Measurements from ENCODE around the gene EIF2B2. TPM values are rescaled to one million over a fixed set of nuclear protein-coding genes. Genes with fewer than 3 reads are reported as not detected.

The EIF2B2 gene
- total RNA-seq, 2 experiments from 2014 or later: 33.5 to 49.8 TPM

DNA sequence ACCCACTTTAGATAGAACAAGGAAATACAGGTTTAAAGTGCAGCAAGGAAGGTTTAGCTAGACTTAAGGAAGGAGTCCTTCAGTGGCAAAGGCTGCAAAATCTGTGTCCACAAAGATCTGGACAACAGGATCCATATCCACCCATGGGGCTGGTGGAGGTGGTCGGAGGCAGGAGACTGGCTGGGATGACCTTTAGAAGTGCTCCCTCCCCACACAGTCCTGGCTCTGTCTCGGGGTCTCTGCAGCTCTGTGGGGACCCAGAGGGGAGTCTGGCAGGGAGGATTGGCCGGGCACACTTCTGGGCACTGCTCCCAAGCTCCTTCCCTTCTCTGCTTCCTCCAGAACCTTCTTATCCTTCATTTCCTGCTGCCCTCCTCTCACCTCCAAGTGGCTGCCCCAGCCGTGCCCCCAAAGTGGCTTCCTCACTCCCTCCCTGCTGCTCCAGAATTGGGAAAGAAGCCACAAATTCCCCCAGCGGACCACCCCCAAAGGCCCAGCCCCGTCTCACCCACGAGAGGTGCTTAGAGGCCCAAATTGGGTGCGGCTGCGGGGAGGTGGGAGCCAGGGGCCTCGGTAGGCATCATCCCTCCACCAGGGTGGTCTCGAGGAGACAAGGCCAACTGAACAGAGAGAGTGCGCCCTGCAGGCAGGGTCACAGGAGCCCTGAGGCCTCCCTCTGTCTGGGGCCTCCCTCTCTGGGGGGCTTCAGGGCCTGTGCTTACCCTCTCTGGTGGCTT is 25.4 kb upstream of the EIF2B2 start:
- Histone ChIP-seq H3K4me2 (ENCODE audit: low read length) (no peak overlapping the region), H3K4me1 (ENCODE audit: insufficient read depth, low read length, poor library complexity, severe bottlenecking) (peaks cover 12% of the 10 kb centered on the region), H3K9me2 (ENCODE audit: insufficient read depth, low read length) (no peaks in the 10 kb centered on the region), H3K9me3 (ENCODE audit: low read length) (no peaks in the 10 kb centered on the region), H3K4me3 (ENCODE audit: low read depth, low read length, poor library complexity, severe bottlenecking) (no peak overlapping the region), H3K79me2 (ENCODE audit: insufficient read depth, low read depth, low read length) (no peaks in the 10 kb centered on the region), H4K20me1 (ENCODE audit: insufficient read depth, low read length) (no peaks in the 10 kb centered on the region), H3K27ac (ENCODE audit: low read depth, low read length, poor library complexity, severe bottlenecking) (no peak overlapping the region), H2AFZ (ENCODE audit: low read length) (no peak overlapping the region), H3K36me3 (ENCODE audit: insufficient read depth, low read length) (no peaks in the 10 kb centered on the region)
- intact Hi-C loops (cut with micrococcal nuclease; ENCODE audit: unreplicated experiment): no loop called here
- no TSS peak for BruUV-seq (replicated peaks)
- ChIA-PET CTCF (ENCODE audit: unreplicated experiment) (no interaction called here), POLR2A (interaction anchor here (0.6 kb wide), 1 partner anchor 1991 kb away, joined by 3 read pairs; no protein-coding TSS in a partner anchor)
- DNase-seq (ENCODE audit: low spot score): no peak
- TF ChIP-seq CTCF (conservative IDR thresholded peaks at IDR 0.05; ENCODE audit: low read length) (no peak), EZH2phosphoT487 (IDR thresholded peaks at IDR 0.05; ENCODE audit: borderline replicate concordance, low read depth, low read length) (no peak)

GRCh38 chr14:74977901-74978385 is 24.8 kb upstream of the EIF2B2 start:
- POLR2A ChIA-PET: no interaction called here

More at GRCh38 chr14:74977901-74978385, 24.8 kb upstream of the EIF2B2 start:
- no peak overlapping the region for H2AFZ ChIP-seq (ENCODE audit: low read length)
- no peak for DNase-seq (ENCODE audit: low spot score)
- no peak overlapping the region for H3K4me2 ChIP-seq (ENCODE audit: low read length)
- H3K9me3 ChIP-seq (ENCODE audit: low read length): no peaks in the 10 kb centered on the region
- H3K4me1 ChIP-seq (ENCODE audit: insufficient read depth, low read length, poor library complexity, severe bottlenecking): peaks cover 11% of the 10 kb centered on the region
- H3K27ac ChIP-seq (ENCODE audit: low read depth, low read length, poor library complexity, severe bottlenecking): no peak overlapping the region
- H4K20me1 ChIP-seq (ENCODE audit: insufficient read depth, low read length): no peaks in the 10 kb centered on the region
- intact Hi-C loops (cut with micrococcal nuclease; ENCODE audit: unreplicated experiment): no loop called here
- no peaks in the 10 kb centered on the region for H3K9me2 ChIP-seq (ENCODE audit: insufficient read depth, low read length)
- no peaks in the 10 kb centered on the region for H3K36me3 ChIP-seq (ENCODE audit: insufficient read depth, low read length)
- CTCF ChIA-PET (ENCODE audit: unreplicated experiment): interaction anchor here (0.8 kb wide), 1 partner anchor 14 kb away, joined by 14 read pairs; no protein-coding TSS in a partner anchor
- TF ChIP-seq EZH2phosphoT487 (IDR thresholded peaks at IDR 0.05; ENCODE audit: borderline replicate concordance, low read depth, low read length) (no peak), CTCF (conservative IDR thresholded peaks at IDR 0.05; ENCODE audit: low read length) (no peak)
- H3K4me3 ChIP-seq (ENCODE audit: low read depth, low read length, poor library complexity, severe bottlenecking): no peak overlapping the region
- H3K79me2 ChIP-seq (ENCODE audit: insufficient read depth, low read depth, low read length): no peaks in the 10 kb centered on the region
- no TSS peak for BruUV-seq (replicated peaks)
